Measurements from ENCODE around the gene COG8. TPM values are rescaled to one million over a fixed set of nuclear protein-coding genes. Genes with fewer than 3 reads are reported as not detected.
"Not testable (repeated sequence)": the region's sequence is repeated elsewhere in the genome, so short reads cannot be mapped to it uniquely, and the experiment has no call there.

COG8 gene
- total and polyA plus RNA-seq, 7 donors = 9.6 to 57.6 (median 32.2) TPM

DNA sequence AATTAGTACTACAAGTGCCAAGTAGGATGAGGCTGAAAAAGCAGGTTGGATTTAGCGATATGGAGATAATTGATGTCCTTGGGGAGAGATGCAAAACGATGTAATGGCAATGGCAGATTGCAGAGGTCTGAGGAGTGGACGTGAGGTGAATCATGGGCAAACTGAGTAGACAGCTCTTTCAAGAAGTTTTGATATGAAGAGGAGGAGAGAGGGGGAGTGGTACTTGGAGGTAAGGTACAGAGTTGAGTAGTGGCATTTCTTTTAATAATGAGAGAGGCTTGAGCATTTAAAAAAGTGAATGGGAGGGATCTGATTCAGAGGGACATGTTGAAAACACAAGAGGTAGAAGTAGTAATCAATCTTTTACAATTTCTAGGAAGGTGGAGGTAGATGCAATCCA lies 46.0 kb downstream of the COG8 start:
- H3K27ac ChIP-seq = no peak overlapping the region
- intact Hi-C loops (cut with DNase I) = no loop called here
- DNase-seq = no peak
- peaks cover 0 to 7% (median 2%) of the 10 kb centered on the region in 4 donors for H3K36me3 ChIP-seq
- TF ChIP-seq POLR2A (IDR thresholded peaks at IDR 0.05) (no peak), POLR2AphosphoS5 (IDR thresholded peaks at IDR 0.05) (no peak), EP300 (IDR thresholded peaks at IDR 0.05) (no peak)
- TF ChIP-seq, protein P1, sequence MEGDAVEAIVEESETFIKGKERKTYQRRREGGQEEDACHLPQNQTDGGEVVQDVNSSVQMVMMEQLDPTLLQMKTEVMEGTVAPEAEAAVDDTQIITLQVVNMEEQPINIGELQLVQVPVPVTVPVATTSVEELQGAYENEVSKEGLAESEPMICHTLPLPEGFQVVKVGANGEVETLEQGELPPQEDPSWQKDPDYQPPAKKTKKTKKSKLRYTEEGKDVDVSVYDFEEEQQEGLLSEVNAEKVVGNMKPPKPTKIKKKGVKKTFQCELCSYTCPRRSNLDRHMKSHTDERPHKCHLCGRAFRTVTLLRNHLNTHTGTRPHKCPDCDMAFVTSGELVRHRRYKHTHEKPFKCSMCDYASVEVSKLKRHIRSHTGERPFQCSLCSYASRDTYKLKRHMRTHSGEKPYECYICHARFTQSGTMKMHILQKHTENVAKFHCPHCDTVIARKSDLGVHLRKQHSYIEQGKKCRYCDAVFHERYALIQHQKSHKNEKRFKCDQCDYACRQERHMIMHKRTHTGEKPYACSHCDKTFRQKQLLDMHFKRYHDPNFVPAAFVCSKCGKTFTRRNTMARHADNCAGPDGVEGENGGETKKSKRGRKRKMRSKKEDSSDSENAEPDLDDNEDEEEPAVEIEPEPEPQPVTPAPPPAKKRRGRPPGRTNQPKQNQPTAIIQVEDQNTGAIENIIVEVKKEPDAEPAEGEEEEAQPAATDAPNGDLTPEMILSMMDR (IDR thresholded peaks at IDR 0.05) = no peak
- H3K27me3 ChIP-seq = no peaks in the 10 kb centered on the region
- H3K4me1 ChIP-seq = no peaks in the 10 kb centered on the region
- WGBS, 2 donors = 80 to 89% methylated on average over 3 of the region's 3 CpGs
- H3K4me3 ChIP-seq = no peak overlapping the region
- H3K9me3 ChIP-seq = no peaks in the 10 kb centered on the region

GRCh38 chr16:69291657-69292056 lies 47.7 kb downstream of the COG8 start:
- WGBS, 2 donors = 91 to 93% methylated on average over 9 of the region's 9 CpGs
- H3K4me1 ChIP-seq; H3K27ac ChIP-seq; DNase-seq; H3K9me3 ChIP-seq; H3K36me3 ChIP-seq; intact Hi-C loops (cut with DNase I); H3K27me3 ChIP-seq; H3K4me3 ChIP-seq: not testable (repeated sequence)

DNA sequence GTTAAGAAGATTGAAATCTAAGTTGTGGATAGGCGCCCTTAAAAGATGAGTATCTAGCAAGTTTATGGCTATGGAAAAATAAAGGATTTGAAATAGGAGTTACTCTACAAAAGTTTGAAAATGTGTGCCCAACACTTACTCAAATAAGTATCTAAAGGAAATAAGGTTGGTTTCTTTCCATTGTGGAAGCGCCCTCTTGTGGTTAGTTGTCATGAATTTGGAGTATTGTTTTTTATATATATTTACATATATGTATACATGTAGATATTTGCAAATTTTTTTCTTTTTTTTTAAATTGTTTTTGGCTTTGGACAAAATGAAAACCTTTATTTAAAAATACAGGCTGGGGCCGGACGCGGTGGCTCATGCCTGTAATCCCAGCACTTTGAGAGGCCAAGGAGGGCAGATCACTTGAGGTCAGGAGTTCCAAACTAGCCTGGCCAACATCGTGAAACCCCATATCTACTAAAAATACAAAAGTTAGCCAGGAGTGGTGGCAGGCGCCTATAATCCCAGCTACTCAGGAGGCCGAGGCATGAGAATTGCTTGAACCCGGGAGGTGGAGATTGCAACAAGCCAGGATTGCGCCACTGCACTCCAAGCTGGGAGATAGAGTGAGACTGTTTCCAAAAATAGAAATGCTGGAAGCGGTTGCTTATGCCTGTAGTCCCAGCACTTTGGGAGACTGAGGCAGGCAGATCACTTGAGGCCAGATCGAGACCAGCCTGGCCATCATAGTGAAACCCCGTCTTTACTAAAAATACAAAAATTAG lies 52.2 kb downstream of the COG8 start:
- intact Hi-C loops (cut with DNase I) = loop anchor here (1.0 kb wide), 1 partner anchor 137 kb away; no protein-coding TSS in a partner anchor
- H3K27me3 ChIP-seq = no peaks in the 10 kb centered on the region
- peaks cover 0 to 8% (median 3%) of the 10 kb centered on the region in 4 donors for H3K4me1 ChIP-seq
- DNase-seq = peak; percentile 81
- peak overlapping the region in 1 of 4 donors; percentile 15 for H3K27ac ChIP-seq
- H3K4me3 ChIP-seq = no peak overlapping the region
- TF ChIP-seq POLR2AphosphoS5 (IDR thresholded peaks at IDR 0.05) (no peak), POLR2A (IDR thresholded peaks at IDR 0.05) (no peak), EP300 (IDR thresholded peaks at IDR 0.05) (no peak)
- TF ChIP-seq, protein P1 (IDR thresholded peaks at IDR 0.05) = peak; percentile 46 to 64 (median 51)
- WGBS, 2 donors = 76 to 78% methylated on average over 13 of the region's 13 CpGs
- H3K36me3 ChIP-seq = peaks cover 0 to 24% (median 15%) of the 10 kb centered on the region in 4 donors
- H3K9me3 ChIP-seq = no peaks in the 10 kb centered on the region

GRCh38 chr16:69285240-69285639 lies 54.1 kb downstream of the COG8 start:
- H3K4me3 ChIP-seq = no peak overlapping the region
- H3K27me3 ChIP-seq = no peaks in the 10 kb centered on the region
- intact Hi-C loops (cut with DNase I) = no loop called here
- TF ChIP-seq POLR2AphosphoS5 (IDR thresholded peaks at IDR 0.05) (no peak), EP300 (IDR thresholded peaks at IDR 0.05) (no peak), POLR2A (IDR thresholded peaks at IDR 0.05) (no peak)
- TF ChIP-seq, protein P1 (IDR thresholded peaks at IDR 0.05) = no peak
- no peak overlapping the region for H3K27ac ChIP-seq
- H3K4me1 ChIP-seq = peaks cover 0 to 8% (median 3%) of the 10 kb centered on the region in 4 donors
- DNase-seq = no peak
- WGBS, 2 donors = 77 to 84% methylated on average over 4 of the region's 4 CpGs
- peaks cover 0 to 24% (median 15%) of the 10 kb centered on the region in 4 donors for H3K36me3 ChIP-seq
- H3K9me3 ChIP-seq = no peaks in the 10 kb centered on the region

DNA sequence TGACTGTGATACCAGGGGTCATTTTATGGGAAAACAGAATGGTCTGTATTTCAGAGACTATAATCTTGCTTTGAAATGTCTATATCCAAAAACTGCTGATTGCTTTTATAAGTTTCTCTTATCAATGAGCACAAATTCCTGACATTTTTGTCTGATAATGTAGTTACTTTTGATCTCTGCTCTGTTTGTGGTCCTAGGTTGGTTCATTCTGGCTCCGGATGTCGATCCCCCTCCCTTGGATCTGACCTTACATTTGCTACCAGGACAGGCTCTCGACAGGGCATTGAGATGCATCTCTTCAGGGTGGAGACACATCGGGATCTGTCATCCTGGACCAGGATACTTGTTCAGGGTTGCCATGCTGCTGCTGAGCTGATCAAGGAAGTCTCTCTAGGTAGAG lies 55.5 kb downstream of the COG8 start:
- peaks cover 0 to 21% (median 13%) of the 10 kb centered on the region in 4 donors for H3K36me3 ChIP-seq
- intact Hi-C loops (cut with DNase I) = no loop called here
- no peaks in the 10 kb centered on the region for H3K9me3 ChIP-seq
- no peaks in the 10 kb centered on the region for H3K27me3 ChIP-seq
- no peak for DNase-seq
- TF ChIP-seq, protein P1 (IDR thresholded peaks at IDR 0.05) = no peak
- no peak for TF ChIP-seq EP300 (IDR thresholded peaks at IDR 0.05)
- TF ChIP-seq POLR2AphosphoS5 (IDR thresholded peaks at IDR 0.05) = no peak
- TF ChIP-seq POLR2A (IDR thresholded peaks at IDR 0.05) = no peak
- H3K4me3 ChIP-seq = no peak overlapping the region
- H3K27ac ChIP-seq = no peak overlapping the region
- peaks cover 0 to 8% (median 3%) of the 10 kb centered on the region in 4 donors for H3K4me1 ChIP-seq
- WGBS, 2 donors = 94 to 96% methylated on average over 4 of the region's 4 CpGs
